A673 (cell line): ENCODE data around the gene ANGPT4. TPM values are rescaled to one million over a fixed set of nuclear protein-coding genes. Genes with fewer than 3 reads are reported as not detected.

ENCODE experiments used
- BruUV-seq: library from RNA; stranded (reverse); fragments of 400-500 nt; replicated peaks from 2 replicates; lab custom pipeline; 2021; lab: Mats Ljungman, UMichigan
- CTCF ChIA-PET: fragments of 300-600 bp; sonication (Branson Sonifier 250); formaldehyde crosslinking; loops from one replicate; lab custom pipeline; 2022; ENCODE audit warnings: antibody characterized with exemption; lab: Charles Lee
- POLR2A ChIA-PET: fragments of 300-600 bp; sonication (Branson Sonifier 250); formaldehyde crosslinking; loops from one replicate; lab custom pipeline; 2022; ENCODE audit warnings: antibody characterized with exemption; ENCODE audit not compliant: low non-redundant PET; lab: Charles Lee
- DNase-seq: peaks from one replicate; pipeline ENCODE4 v3.0.0-alpha.2; 2015; ENCODE audit warnings: low spot score
- H3K27ac ChIP-seq: fragments of 200-600 bp; sonication (generic); 2 replicates; pipeline ENCODE4 v1.5.1; 2016; ENCODE audit warnings: mixed run types, low read depth, mild to moderate bottlenecking, mixed read lengths, antibody characterized with exemption, low read length; ENCODE audit not compliant: poor library complexity, severe bottlenecking
- H3K27me3 ChIP-seq: fragments of 200-600 bp; sonication (generic); replicated peaks from 2 replicates; pipeline ENCODE4 v1.6.1; 2017; ENCODE audit warnings: mixed run types, low read depth, mild to moderate bottlenecking, mixed read lengths, antibody characterized with exemption, low read length; ENCODE audit not compliant: insufficient read depth, poor library complexity
- H3K36me3 ChIP-seq: fragments of 200-600 bp; sonication (generic); 2 replicates; pipeline ENCODE4 v1.6.1; 2016; ENCODE audit warnings: mixed run types, mild to moderate bottlenecking, mixed read lengths, antibody characterized with exemption, low read length; ENCODE audit not compliant: insufficient read depth, poor library complexity, severe bottlenecking
- H3K4me1 ChIP-seq: fragments of 200-600 bp; sonication (generic); 2 replicates; pipeline ENCODE4 v1.6.1; 2017; ENCODE audit warnings: mixed run types, mild to moderate bottlenecking, mixed read lengths, antibody characterized with exemption, low read length; ENCODE audit not compliant: insufficient read depth, poor library complexity, severe bottlenecking
- H3K4me3 ChIP-seq: fragments of 200-600 bp; sonication (generic); 2 replicates; pipeline ENCODE4 v1.5.1; 2016; ENCODE audit warnings: low read depth, mixed run types, mild to moderate bottlenecking, mixed read lengths, low read length; ENCODE audit not compliant: poor library complexity, severe bottlenecking
- H3K9me3 ChIP-seq: fragments of 200-600 bp; sonication (generic); 2 replicates; pipeline ENCODE4 v1.6.1; 2016; ENCODE audit warnings: mixed run types, low read depth, mild to moderate bottlenecking, mixed read lengths, antibody characterized with exemption, low read length; ENCODE audit not compliant: poor library complexity, severe bottlenecking
- EZH2 ChIP-seq: fragments of 200-600 bp; sonication (generic); IDR thresholded peaks from 2 replicates; pipeline ENCODE4 v1.6.1; 2017; ENCODE audit warnings: borderline replicate concordance, low read depth, mild to moderate bottlenecking, mixed read lengths, antibody characterized with exemption, low read length; ENCODE audit not compliant: poor library complexity, severe bottlenecking
- intact Hi-C: fragments of 100-400 bp; cut with micrococcal nuclease; formaldehyde crosslinking; loops from one replicate; pipeline ENCODE4 v1.10.0; 2022; ENCODE audit not compliant: unreplicated experiment
- total RNA-seq: library from RNA; stranded (reverse); gene quantifications from 2 replicates; pipeline ENCODE4 v1.2.3, GENCODE V29; 2021
- TF ChIP-seq, protein P1 (sequence below): fragments of 300-800, 200-600 bp; sonication (generic); conservative IDR thresholded peaks from 2 replicates; pipeline ENCODE4 v1.5.1; 2017; ENCODE audit warnings: low read depth, mild to moderate bottlenecking, antibody characterized with exemption, low read length, moderate library complexity, mixed read lengths

ANGPT4 gene
- total RNA-seq, 1 experiment from 2014 or later, result not detected

DNA sequence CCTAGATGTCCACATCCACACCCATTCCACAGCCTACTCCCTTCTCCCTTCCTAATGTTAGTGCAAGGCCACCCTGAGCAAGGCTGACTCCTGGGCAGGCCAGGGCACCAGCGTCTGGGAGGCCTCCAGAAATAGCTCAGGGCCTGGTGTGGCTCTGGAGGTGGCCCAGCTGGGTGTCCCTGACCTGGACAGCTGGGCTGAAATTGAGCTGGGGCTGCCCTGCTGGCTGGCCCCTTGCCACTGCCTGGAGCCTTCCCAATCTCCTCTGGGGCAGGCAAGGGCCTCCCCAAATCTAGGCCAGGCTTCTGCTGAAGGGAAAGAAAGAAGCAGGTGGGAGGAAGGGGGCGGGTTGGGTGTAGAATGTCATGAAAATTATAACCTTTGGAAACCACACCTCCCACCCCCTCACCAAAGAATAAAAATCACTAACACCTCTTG is 80.5 kb downstream of the ANGPT4 start:
- BruUV-seq, result no TSS peak
- TF ChIP-seq EZH2, result no peak
- TF ChIP-seq, protein P1, sequence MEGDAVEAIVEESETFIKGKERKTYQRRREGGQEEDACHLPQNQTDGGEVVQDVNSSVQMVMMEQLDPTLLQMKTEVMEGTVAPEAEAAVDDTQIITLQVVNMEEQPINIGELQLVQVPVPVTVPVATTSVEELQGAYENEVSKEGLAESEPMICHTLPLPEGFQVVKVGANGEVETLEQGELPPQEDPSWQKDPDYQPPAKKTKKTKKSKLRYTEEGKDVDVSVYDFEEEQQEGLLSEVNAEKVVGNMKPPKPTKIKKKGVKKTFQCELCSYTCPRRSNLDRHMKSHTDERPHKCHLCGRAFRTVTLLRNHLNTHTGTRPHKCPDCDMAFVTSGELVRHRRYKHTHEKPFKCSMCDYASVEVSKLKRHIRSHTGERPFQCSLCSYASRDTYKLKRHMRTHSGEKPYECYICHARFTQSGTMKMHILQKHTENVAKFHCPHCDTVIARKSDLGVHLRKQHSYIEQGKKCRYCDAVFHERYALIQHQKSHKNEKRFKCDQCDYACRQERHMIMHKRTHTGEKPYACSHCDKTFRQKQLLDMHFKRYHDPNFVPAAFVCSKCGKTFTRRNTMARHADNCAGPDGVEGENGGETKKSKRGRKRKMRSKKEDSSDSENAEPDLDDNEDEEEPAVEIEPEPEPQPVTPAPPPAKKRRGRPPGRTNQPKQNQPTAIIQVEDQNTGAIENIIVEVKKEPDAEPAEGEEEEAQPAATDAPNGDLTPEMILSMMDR, result no peak
- Histone ChIP-seq H3K27me3 (no peaks in the 10 kb centered on the region), H3K27ac (no peak overlapping the region), H3K4me3 (peak overlapping the region; percentile 75), H3K9me3 (no peaks in the 10 kb centered on the region), H3K4me1 (peaks cover 15% of the 10 kb centered on the region), H3K36me3 (no peaks in the 10 kb centered on the region)
- intact Hi-C loops, result no loop called here
- no peak for DNase-seq
- ChIA-PET POLR2A (no interaction called here), CTCF (no interaction called here)

DNA sequence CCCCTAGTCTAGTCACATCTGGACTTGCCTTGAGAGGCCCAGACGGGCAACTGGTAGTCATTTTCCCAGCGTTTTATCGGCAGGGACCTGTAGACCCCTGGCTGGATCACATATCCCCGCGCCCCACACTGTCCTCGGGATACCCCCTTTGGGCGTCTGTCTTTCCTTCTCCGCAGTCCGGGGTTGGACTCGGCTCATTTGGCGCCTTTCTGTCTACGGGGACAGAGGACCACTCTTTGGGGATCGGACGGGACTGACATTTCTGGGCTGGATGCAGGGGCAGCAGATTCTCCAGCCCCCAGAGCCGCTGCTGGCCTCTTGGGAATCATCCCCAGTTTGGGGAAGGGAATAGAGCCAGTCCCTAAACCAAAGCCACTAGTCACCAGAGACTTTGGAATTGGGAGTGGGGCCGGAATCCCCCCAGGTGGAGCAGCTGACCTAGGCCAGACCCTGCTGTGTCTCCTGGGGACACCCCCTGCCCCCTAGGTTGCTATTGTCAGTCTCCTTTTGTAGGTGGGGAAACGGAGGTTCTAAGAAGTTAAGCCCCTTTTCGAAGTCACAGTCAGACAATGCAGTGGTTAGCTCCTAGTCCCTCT is 81.9 kb downstream of the ANGPT4 start:
- Histone ChIP-seq H3K4me3 (peak overlapping the region; percentile 75), H3K4me1 (peaks cover 15% of the 10 kb centered on the region), H3K9me3 (no peaks in the 10 kb centered on the region), H3K27ac (peak overlapping the region; percentile 96), H3K36me3 (no peaks in the 10 kb centered on the region), H3K27me3 (no peaks in the 10 kb centered on the region)
- TF ChIP-seq EZH2, result no peak
- TF ChIP-seq, protein P1, result no peak
- DNase-seq, result no peak
- ChIA-PET CTCF (no interaction called here), POLR2A (no interaction called here)
- BruUV-seq, result no TSS peak
- intact Hi-C loops, result no loop called here

DNA sequence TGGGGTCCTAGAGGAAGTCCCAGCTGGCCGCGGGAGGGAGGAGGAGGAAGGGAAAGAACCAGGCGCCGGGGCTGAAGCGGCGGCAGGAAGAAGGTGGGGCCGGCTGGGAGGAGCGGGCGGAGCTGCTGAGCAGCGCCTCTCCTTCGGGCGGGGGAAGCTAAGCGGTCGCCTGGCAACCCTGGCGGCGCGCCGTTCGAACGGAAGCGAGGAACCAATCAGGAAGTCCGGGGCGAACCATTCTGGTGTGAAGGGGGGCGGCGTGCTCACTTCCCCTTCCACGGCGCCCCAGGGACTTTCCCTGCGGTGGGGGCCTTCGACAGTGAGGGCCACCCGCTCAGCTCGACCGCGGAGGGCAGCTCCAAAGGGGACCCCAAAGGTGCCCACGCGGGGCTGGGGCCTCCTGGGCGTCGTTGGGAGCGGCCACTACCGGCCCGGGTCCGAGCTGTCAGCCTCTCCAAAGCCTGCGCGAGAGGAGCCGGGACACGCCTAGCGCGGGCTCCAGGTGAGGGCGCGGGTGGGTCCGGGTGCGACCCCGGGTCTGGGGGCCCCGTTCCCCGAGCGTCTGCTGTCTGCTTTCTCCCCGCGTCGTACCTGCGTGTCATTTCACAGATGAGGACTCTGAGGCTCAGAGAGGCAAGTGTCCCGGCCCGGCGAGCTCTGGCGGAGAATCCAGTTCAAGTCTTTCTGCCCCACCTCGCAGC is 82.5 kb downstream of the ANGPT4 start, which contains the start of gene FAM110A:
TSS of gene FAM110A (plus strand) at position 266 of the 701 bp plus-strand sequence. CDS start 11,090 bp downstream, outside the sequence.
- peak within 1 kb of the TSS; percentile 75 for H3K4me3 ChIP-seq
- intact Hi-C loops, result no loop called here
- H3K36me3 ChIP-seq, result no peaks in the 10 kb centered on the region
- ChIA-PET POLR2A (no interaction called here), CTCF (interaction anchor here (0.6 to 1.0 kb wide), 2 partner anchors 15 to 1797 kb away, joined by 4 to 7 read pairs; no protein-coding TSS in a partner anchor)
- no peaks in the 10 kb centered on the region for H3K9me3 ChIP-seq
- TF ChIP-seq, protein P1, result no peak
- TF ChIP-seq EZH2, result no peak
- peaks cover 15% of the 10 kb centered on the region for H3K4me1 ChIP-seq
- H3K27ac ChIP-seq, result peak within 1 kb of the TSS; percentile 96
- H3K27me3 ChIP-seq, result no peaks in the 10 kb centered on the region
- no TSS peak for BruUV-seq
- DNase-seq, result peak; percentile 96
